H9 (cell line): ENCODE data around the gene GGACT. TPM values are rescaled to one million over a fixed set of nuclear protein-coding genes. Genes with fewer than 3 reads are reported as not detected.

ENCODE experiments used
- DNase-seq: peaks from one replicate; pipeline ENCODE4 v3.0.0-alpha.2; 2017
- H2AFZ ChIP-seq: one replicate; pipeline ENCODE4 v1.6.1; 2013; ENCODE audit warnings: mild to moderate bottlenecking, low read length, control low read depth, moderate library complexity
- H2AK5ac ChIP-seq: 2 replicates; pipeline ENCODE4 v1.6.1; 2013; ENCODE audit warnings: low read length, control low read depth, mixed read lengths; ENCODE audit not compliant: insufficient read length
- H2BK120ac ChIP-seq: one replicate; pipeline ENCODE4 v1.6.1; 2013; ENCODE audit warnings: low read depth, mild to moderate bottlenecking, low read length, control low read depth, inconsistent platforms; ENCODE audit not compliant: poor library complexity, severe bottlenecking
- H2BK12ac ChIP-seq: 2 replicates; pipeline ENCODE4 v1.6.1; 2013; ENCODE audit warnings: low read length, control low read depth, mixed read lengths, low read depth; ENCODE audit not compliant: insufficient read length
- H2BK15ac ChIP-seq: 2 replicates; pipeline ENCODE4 v1.6.1; 2013; ENCODE audit warnings: low read depth, low read length, control low read depth
- H2BK20ac ChIP-seq: one replicate; pipeline ENCODE4 v1.6.1; 2013; ENCODE audit warnings: low read depth, mild to moderate bottlenecking, low read length, control low read depth, inconsistent platforms; ENCODE audit not compliant: poor library complexity, severe bottlenecking
- H2BK5ac ChIP-seq: 2 replicates; pipeline ENCODE4 v1.6.1; 2013; ENCODE audit warnings: low read length, control low read depth, mixed read lengths; ENCODE audit not compliant: insufficient read length
- H3K14ac ChIP-seq: 2 replicates; pipeline ENCODE4 v1.6.1; 2013; ENCODE audit warnings: low read length, control low read depth; ENCODE audit not compliant: insufficient read depth
- H3K18ac ChIP-seq: 2 replicates; pipeline ENCODE4 v1.6.1; 2013; ENCODE audit warnings: low read depth, mild to moderate bottlenecking, mixed read lengths, low read length, control low read depth; ENCODE audit not compliant: insufficient read length
- H3K23ac ChIP-seq: 2 replicates; pipeline ENCODE4 v1.6.1; 2013; ENCODE audit warnings: low read length, control low read depth, mixed read lengths, low read depth; ENCODE audit not compliant: insufficient read length
- H3K23me2 ChIP-seq: 2 replicates; pipeline ENCODE4 v1.6.1; 2013; ENCODE audit warnings: low read depth, mild to moderate bottlenecking, mixed read lengths, low read length, control low read depth; ENCODE audit not compliant: insufficient read length, poor library complexity, severe bottlenecking
- H3K27ac ChIP-seq: 2 replicates; pipeline ENCODE4 v1.5.1; 2013; ENCODE audit warnings: low read length, control low read depth, mixed read lengths, low read depth; ENCODE audit not compliant: insufficient read length
- H3K27me3 ChIP-seq: 2 replicates; pipeline ENCODE4 v1.6.1; 2013; ENCODE audit warnings: low read length, control low read depth, inconsistent platforms; ENCODE audit not compliant: insufficient read depth
- H3K4ac ChIP-seq: 2 replicates; pipeline ENCODE4 v1.6.1; 2013; ENCODE audit warnings: low read depth, mild to moderate bottlenecking, control low read depth, inconsistent platforms, low read length, moderate library complexity
- H3K4me1 ChIP-seq: 2 replicates; pipeline ENCODE4 v1.6.1; 2013; ENCODE audit warnings: low read length, control low read depth, inconsistent platforms; ENCODE audit not compliant: insufficient read depth
- H3K4me2 ChIP-seq: 2 replicates; pipeline ENCODE4 v1.6.1; 2013; ENCODE audit warnings: low read length, control low read depth, mixed read lengths; ENCODE audit not compliant: insufficient read length, insufficient read depth
- H3K56ac ChIP-seq: 2 replicates; pipeline ENCODE4 v1.6.1; 2013; ENCODE audit warnings: low read depth, mild to moderate bottlenecking, mixed read lengths, low read length, control low read depth; ENCODE audit not compliant: insufficient read length
- H3K79me1 ChIP-seq: 2 replicates; pipeline ENCODE4 v1.6.1; 2013; ENCODE audit warnings: low read depth, mild to moderate bottlenecking, moderate library complexity, low read length, control low read depth, inconsistent platforms; ENCODE audit not compliant: insufficient read depth, poor library complexity, severe bottlenecking
- H3K79me2 ChIP-seq: 2 replicates; pipeline ENCODE4 v1.6.1; 2013; ENCODE audit warnings: low read length, control low read depth, inconsistent platforms; ENCODE audit not compliant: insufficient read depth
- H3K9ac ChIP-seq: 2 replicates; pipeline ENCODE4 v1.6.1; 2013; ENCODE audit warnings: low read length, control low read depth, mixed read lengths; ENCODE audit not compliant: insufficient read length; ENCODE audit errors: extremely low read depth
- H3K9me3 ChIP-seq: one replicate; pipeline ENCODE4 v1.6.1; 2013; ENCODE audit warnings: low read depth, low read length, inconsistent platforms; ENCODE audit not compliant: control insufficient read depth
- H3T11ph ChIP-seq: one replicate; pipeline ENCODE4 v1.6.1; 2013; ENCODE audit warnings: mild to moderate bottlenecking, low read length, control low read depth, inconsistent platforms
- H4K20me1 ChIP-seq: one replicate; pipeline ENCODE4 v1.6.1; 2013; ENCODE audit not compliant: control insufficient read depth, insufficient read length, insufficient read depth
- H4K5ac ChIP-seq: 2 replicates; pipeline ENCODE4 v1.6.1; 2013; ENCODE audit warnings: low read depth, mild to moderate bottlenecking, mixed read lengths, low read length, control low read depth; ENCODE audit not compliant: insufficient read length
- H4K8ac ChIP-seq: replicated peaks from 2 replicates; pipeline ENCODE4 v1.6.1; 2013; ENCODE audit warnings: low read length, control low read depth, mixed read lengths, low read depth; ENCODE audit not compliant: insufficient read length
- H4K91ac ChIP-seq: 2 replicates; pipeline ENCODE4 v1.6.1; 2013; ENCODE audit warnings: low read depth, mild to moderate bottlenecking, moderate library complexity, mixed read lengths, low read length, control low read depth; ENCODE audit not compliant: insufficient read length
- H3K27ac Mint-ChIP-seq, 3 experiments: 2 replicates in 2 of 3; 3 replicates in 1 of 3; pipeline ENCODE4 v1.8.0; 2020 to 2021; ENCODE audit warnings: mixed read lengths in 3 of 3, mild to moderate bottlenecking in 1 of 3, moderate library complexity in 1 of 3
- H3K27me3 Mint-ChIP-seq: 2 replicates; pipeline ENCODE4 v1.8.0; 2021; ENCODE audit warnings: low read depth, mild to moderate bottlenecking, moderate library complexity, mixed read lengths
- H3K36me3 Mint-ChIP-seq, 3 experiments: 2 replicates in 2 of 3; 3 replicates in 1 of 3; pipeline ENCODE4 v1.8.0; 2020 to 2021; ENCODE audit warnings: low read depth in 3 of 3, mixed read lengths in 3 of 3; ENCODE audit not compliant: insufficient read depth in 1 of 3
- H3K4me1 Mint-ChIP-seq, 2 experiments: 2 replicates each; pipeline ENCODE4 v1.8.0; 2020; ENCODE audit warnings: mixed read lengths in 2 of 2
- H3K4me3 Mint-ChIP-seq, 2 experiments: 2 replicates in 1 of 2; 3 replicates in 1 of 2; pipeline ENCODE4 v1.8.0; 2020 to 2021; ENCODE audit warnings: mild to moderate bottlenecking in 2 of 2, mixed read lengths in 2 of 2, moderate library complexity in 1 of 2
- H3K9me3 Mint-ChIP-seq, 2 experiments: 2 replicates in 1 of 2; 3 replicates in 1 of 2; pipeline ENCODE4 v1.8.0; 2020; ENCODE audit warnings: mild to moderate bottlenecking in 2 of 2, mixed read lengths in 2 of 2, moderate library complexity in 1 of 2
- WGBS: extraction: QIAGEN DNeasy Blood & Tissue Kit; methylation state at CpG from one replicate; pipeline ENCODE4 v1.1.7; 2013; ENCODE audit warnings: missing lambda C conversion rate, low lambda C conversion rate, mixed read lengths; ENCODE audit not compliant: insufficient read length; ENCODE audit errors: extremely low coverage; 5-methylcytosine and 5-hydroxymethylcytosine counted together
- total RNA-seq: library from RNA; stranded (reverse); gene quantifications from 2 replicates; pipeline ENCODE4 v1.2.1, GENCODE V29; 2021
- TF ChIP-seq, protein P1 (sequence below): fragments of 200-600 bp; sonication (generic); conservative IDR thresholded peaks from 3 replicates; pipeline ENCODE4 v1.8.0; 2021; ENCODE audit warnings: antibody characterized with exemption, mild to moderate bottlenecking

The GGACT gene
- total RNA-seq, 1 experiment from 2014 or later, result 1.3 TPM

DNA sequence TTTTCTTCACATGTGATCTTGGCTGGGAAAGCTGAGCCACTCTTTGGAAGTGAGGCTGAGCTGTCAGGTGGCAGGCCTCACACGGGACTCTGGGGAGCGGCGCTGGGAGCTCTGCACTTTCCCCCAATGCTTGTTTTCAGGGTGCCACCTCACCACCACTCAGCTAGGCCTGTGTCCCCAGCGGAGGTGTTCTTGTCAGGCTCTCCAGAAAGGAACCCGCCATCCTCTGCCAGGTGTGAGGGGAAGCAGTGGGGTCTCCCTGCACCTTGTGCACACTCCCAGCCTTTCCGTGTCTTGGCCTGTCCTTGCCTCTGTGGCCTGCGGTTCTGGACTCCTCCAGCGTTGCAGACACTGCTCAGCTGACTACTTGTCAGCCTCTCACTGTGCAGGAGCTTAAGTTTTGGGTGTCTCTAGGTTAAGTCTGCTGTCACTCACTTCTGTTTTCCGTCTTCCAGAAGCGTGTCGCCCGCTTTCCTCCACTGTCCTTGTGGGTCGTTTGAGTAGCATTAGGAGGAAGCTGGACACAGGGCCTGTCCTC lies 51.9 kb downstream of the GGACT start:
- Histone ChIP-seq H4K5ac (no peak overlapping the region), H4K91ac (no peak overlapping the region), H2BK12ac (no peak overlapping the region), H2BK20ac (no peak overlapping the region), H3K9me3 (no peaks in the 10 kb centered on the region), H3K4ac (no peak overlapping the region), H2AK5ac (no peak overlapping the region), H2BK15ac (no peak overlapping the region), H3T11ph (no peak overlapping the region), H3K79me1 (no peaks in the 10 kb centered on the region), H3K56ac (no peak overlapping the region), H3K23me2 (no peaks in the 10 kb centered on the region), H3K79me2 (no peaks in the 10 kb centered on the region), H3K14ac (no peak overlapping the region), H2AFZ (no peak overlapping the region), H3K4me2 (no peak overlapping the region), H3K27me3 (no peaks in the 10 kb centered on the region), H4K8ac (no peak overlapping the region), H2BK120ac (no peak overlapping the region), H3K18ac (no peak overlapping the region), H3K23ac (no peak overlapping the region), H2BK5ac (no peak overlapping the region), H4K20me1 (no peaks in the 10 kb centered on the region), H3K4me1 (no peaks in the 10 kb centered on the region; the same call in 1 of the 2 replicates), H3K9ac (no peak overlapping the region), H3K27ac (no peak overlapping the region)
- Mint-ChIP-seq H3K4me1 (peaks cover 13 to 18% of the 10 kb centered on the region in 2 experiments), H3K4me3 (no peak overlapping the region), H3K27ac (peak overlapping the region in 1 of 3 experiments; percentile 71; a peak in 1 of 7 replicates), H3K36me3 (peaks cover 0 to 7% (median under 1%) of the 10 kb centered on the region in 3 experiments; a peak in 2 of 7 replicates), H3K27me3 (peaks cover 1% of the 10 kb centered on the region; the same call in 1 of the 2 replicates), H3K9me3 (no peaks in the 10 kb centered on the region)
- WGBS, result no CpG with 5 or more reads among the region's 13 CpGs
- TF ChIP-seq, protein P1, sequence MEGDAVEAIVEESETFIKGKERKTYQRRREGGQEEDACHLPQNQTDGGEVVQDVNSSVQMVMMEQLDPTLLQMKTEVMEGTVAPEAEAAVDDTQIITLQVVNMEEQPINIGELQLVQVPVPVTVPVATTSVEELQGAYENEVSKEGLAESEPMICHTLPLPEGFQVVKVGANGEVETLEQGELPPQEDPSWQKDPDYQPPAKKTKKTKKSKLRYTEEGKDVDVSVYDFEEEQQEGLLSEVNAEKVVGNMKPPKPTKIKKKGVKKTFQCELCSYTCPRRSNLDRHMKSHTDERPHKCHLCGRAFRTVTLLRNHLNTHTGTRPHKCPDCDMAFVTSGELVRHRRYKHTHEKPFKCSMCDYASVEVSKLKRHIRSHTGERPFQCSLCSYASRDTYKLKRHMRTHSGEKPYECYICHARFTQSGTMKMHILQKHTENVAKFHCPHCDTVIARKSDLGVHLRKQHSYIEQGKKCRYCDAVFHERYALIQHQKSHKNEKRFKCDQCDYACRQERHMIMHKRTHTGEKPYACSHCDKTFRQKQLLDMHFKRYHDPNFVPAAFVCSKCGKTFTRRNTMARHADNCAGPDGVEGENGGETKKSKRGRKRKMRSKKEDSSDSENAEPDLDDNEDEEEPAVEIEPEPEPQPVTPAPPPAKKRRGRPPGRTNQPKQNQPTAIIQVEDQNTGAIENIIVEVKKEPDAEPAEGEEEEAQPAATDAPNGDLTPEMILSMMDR, result no peak
- DNase-seq, result no peak
